Gastroesophageal sphincter (tissue), 3 donors: ENCODE data around the gene SLFNL1.

Source experiments
- CTCF ChIP-seq, 4 experiments: fragments of 200-600 bp in 2 of 4; fragments of 450-650 bp in 2 of 4; sonication (generic) in 1 of 4; IDR thresholded peaks; one replicate each; pipeline ENCODE4 v1.5.1; 2017 to 2019; ENCODE audit warnings: antibody characterized with exemption in 4 of 4, mild to moderate bottlenecking in 2 of 4, moderate library complexity in 2 of 4
- POLR2A ChIP-seq, 2 donors: fragments of 450-650 bp; IDR thresholded peaks; one replicate each; pipeline ENCODE4 v1.6.1; 2017; ENCODE audit warnings: antibody characterized with exemption in 2 of 2, mild to moderate bottlenecking in 2 of 2, moderate library complexity in 1 of 2

- TF ChIP-seq CTCF (IDR thresholded peaks at IDR 0.05): no peak
- TF ChIP-seq POLR2A (IDR thresholded peaks at IDR 0.05): no peak
Observed at GRCh38 chr1:40987439-40988276, 33.9 kb downstream of the SLFNL1 start.
